GM12891 (cell line): ENCODE data around the gene TRAPPC3.

Source experiments
- DNase-seq: peaks from one replicate; pipeline ENCODE4 v3.0.0; 2011; ENCODE audit warnings: low spot score; ENCODE audit not compliant: insufficient read length
- FAIRE-seq: peaks from 2 replicates; lab custom pipeline; 2011; peaks lifted over from hg19 to GRCh38; lab: Jason Lieb, UNC
- PAX5 ChIP-seq: IDR thresholded peaks from 2 replicates; pipeline ENCODE4 v1.6.1; 2011; ENCODE audit warnings: low read length, moderate library complexity, mild to moderate bottlenecking; ENCODE audit not compliant: insufficient read depth, severe bottlenecking
- POLR2A ChIP-seq: IDR thresholded peaks from 2 replicates; pipeline ENCODE4 v1.6.1; 2011; ENCODE audit warnings: low read depth, low read length, control low read depth
- POLR2AphosphoS5 ChIP-seq: IDR thresholded peaks from 2 replicates; pipeline ENCODE4 v1.6.1; 2011; ENCODE audit warnings: low read depth, low read length, control low read depth
- POU2F2 ChIP-seq: IDR thresholded peaks from 2 replicates; pipeline ENCODE4 v1.6.1; 2011; ENCODE audit warnings: low read depth, mild to moderate bottlenecking, control low read depth, low read length, moderate library complexity
- SPI1 ChIP-seq: IDR thresholded peaks from 2 replicates; pipeline ENCODE4 v1.6.1; 2011; ENCODE audit warnings: low read depth, low read length, control low read depth
- TAF1 ChIP-seq: IDR thresholded peaks from 2 replicates; pipeline ENCODE4 v1.6.1; 2011; ENCODE audit warnings: low read depth, low read length, control low read depth

The TRAPPC3 gene

DNA sequence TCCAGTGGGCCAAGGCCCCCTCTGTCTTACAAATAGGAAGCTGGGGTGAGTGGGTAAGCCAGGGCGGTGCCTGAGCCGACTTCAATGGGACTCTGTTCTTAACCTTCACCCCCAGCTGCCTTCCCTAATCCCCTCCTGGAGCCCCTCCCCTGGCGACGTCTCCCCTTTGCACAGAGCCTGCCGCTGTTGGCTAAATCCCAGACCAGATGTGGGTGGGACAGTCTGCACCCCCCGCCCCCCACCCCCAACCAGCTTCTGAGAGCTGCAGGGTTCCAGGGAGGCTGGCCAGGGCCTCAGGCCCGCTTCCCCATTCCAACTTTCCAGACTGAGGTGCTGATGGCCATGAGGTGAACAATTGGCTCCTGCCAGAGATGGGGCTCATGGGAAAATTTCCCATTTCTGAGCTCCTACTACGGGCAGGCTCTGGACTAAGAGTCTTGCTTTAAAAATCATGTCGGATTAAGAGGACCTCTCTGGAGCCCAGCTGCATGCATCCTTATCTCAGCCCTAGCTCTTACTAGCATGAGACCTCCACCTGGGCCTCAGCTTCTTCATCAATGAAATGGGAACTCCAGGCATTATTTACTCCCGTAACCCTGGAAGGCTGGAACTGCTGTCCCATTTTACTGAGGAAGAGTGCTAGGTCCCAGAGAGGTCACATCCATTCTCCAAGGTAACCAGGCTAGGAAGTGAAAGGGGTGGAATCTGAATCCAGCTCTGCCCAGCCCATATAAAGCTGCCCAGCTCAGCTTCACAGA, 30.7 kb downstream of the TRAPPC3 start:
- TF ChIP-seq POLR2A = no peak
- no peak for TF ChIP-seq PAX5
- no peak for TF ChIP-seq TAF1
- no peak for TF ChIP-seq POU2F2
- TF ChIP-seq SPI1 = no peak
- no peak for TF ChIP-seq POLR2AphosphoS5
- FAIRE-seq (no peak), DNase-seq (no peak)

DNA sequence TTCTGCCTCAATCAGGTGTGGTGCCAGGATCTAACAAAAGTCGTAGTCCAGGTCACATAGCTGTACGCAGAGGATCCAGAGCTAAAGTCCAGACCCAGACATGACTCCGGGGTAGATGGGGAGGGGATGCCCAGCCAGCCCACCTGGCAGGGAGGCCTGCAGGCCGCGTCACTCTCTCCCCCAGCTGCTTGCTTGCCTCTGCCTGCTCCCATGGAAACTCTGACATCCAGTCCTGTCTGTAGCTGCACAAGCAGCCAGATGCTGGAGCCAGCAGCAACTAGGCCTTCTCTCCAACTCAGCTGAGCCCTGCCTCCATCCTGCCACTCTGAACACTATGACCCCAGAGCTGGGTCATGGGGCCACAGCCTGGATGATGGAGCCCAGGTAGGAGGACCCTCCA, 32.4 kb downstream of the TRAPPC3 start:
- DNase-seq = no peak
- FAIRE-seq = no peak
- TF ChIP-seq TAF1 = no peak
- no peak for TF ChIP-seq SPI1
- no peak for TF ChIP-seq POU2F2
- TF ChIP-seq PAX5 = no peak

GRCh38 chr1:36115931-36116330, 33.4 kb downstream of the TRAPPC3 start:
- TF ChIP-seq PAX5 (no peak), POLR2AphosphoS5 (no peak), POLR2A (no peak), TAF1 (no peak), POU2F2 (no peak), SPI1 (no peak)
- FAIRE-seq (no peak), DNase-seq (no peak)

GRCh38 chr1:36115200-36115669, 34.1 kb downstream of the TRAPPC3 start:
- FAIRE-seq = no peak
- no peak for TF ChIP-seq SPI1
- TF ChIP-seq PAX5 = no peak
- no peak for DNase-seq

GRCh38 chr1:36114371-36114770, 34.9 kb downstream of the TRAPPC3 start:
- DNase-seq = no peak
- no peak for TF ChIP-seq POU2F2
- no peak for TF ChIP-seq SPI1
- TF ChIP-seq POLR2AphosphoS5 = no peak
- TF ChIP-seq TAF1 = no peak
- TF ChIP-seq PAX5 = no peak
- no peak for TF ChIP-seq POLR2A
- FAIRE-seq = no peak

DNA sequence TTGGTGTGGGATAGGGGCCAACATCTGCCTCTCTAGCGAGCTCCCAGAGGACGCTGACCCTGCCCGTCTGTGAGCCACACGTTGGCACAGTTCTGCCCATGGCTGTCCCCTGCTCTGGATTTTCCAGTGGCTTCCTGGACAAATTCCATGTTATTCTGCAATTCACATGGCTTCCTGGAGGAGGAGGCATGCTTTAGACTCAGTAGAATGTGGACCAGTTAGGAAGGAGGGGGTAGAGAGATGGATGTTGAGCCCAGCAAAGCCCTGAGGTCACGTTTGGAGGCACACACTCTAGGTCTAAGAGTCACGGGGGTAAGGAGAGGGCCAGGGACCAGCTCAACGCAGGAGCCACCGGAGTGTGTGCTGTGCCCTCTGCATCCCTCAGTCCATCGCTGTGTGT, 36.5 kb downstream of the TRAPPC3 start:
- no peak for FAIRE-seq
- TF ChIP-seq SPI1 (no peak), TAF1 (no peak), POLR2A (no peak), PAX5 (no peak), POLR2AphosphoS5 (no peak), POU2F2 (no peak)
- DNase-seq = no peak

DNA sequence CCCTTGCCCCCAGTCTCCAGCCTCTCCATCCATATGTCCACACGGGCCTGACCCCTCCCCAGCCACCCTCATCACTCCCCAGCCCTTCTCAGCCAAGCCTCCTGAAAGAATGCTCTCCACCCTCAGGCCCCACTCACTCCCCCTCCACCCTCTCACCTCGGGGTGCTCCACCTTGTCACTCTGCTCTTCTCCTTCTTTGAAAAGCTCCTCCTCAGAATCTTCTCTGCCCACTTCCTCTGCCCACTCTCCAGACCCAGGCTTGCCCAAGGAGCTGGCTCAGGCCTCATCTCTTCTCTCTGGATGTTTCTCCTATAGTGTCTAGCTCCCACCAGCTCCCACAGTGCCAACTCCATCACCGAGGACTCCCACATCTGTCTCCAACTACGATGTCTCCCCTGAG, 38.1 kb downstream of the TRAPPC3 start:
- no peak for DNase-seq
- no peak for FAIRE-seq
- TF ChIP-seq POU2F2 (no peak), TAF1 (no peak), POLR2AphosphoS5 (no peak), POLR2A (no peak), PAX5 (no peak), SPI1 (no peak)

GRCh38 chr1:36109041-36109679, 40.1 kb downstream of the TRAPPC3 start:
- FAIRE-seq (peak; percentile 75), DNase-seq (no peak)
- TF ChIP-seq SPI1 = no peak
- TF ChIP-seq TAF1 = no peak
- TF ChIP-seq POU2F2 = no peak
- no peak for TF ChIP-seq POLR2A
- no peak for TF ChIP-seq POLR2AphosphoS5
- TF ChIP-seq PAX5 = no peak

- DNase-seq = no peak
Observed at GRCh38 chr1:36108314-36108713, 41.0 kb downstream of the TRAPPC3 start.

DNA sequence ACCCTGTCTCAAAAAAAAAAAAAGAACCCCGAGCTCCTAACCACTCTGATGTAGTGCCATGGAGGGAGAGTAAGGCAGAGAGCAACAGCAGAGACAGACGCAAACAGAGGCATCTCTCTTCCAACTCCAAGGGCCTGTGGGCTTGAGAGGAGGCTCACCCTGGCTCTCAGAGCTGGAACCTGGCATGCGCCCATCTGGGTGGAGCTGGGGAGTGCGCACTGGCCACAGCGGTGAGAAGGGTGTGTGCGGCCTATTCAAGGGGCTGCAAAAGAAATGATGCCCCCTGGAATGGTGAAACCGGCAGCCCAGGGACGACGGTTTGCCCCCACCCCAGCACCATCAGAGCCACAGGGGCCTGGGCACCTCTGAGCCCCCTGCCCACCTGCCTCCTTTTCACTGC, 41.9 kb downstream of the TRAPPC3 start:
- no peak for FAIRE-seq
- no peak for DNase-seq
- TF ChIP-seq TAF1 = no peak
- no peak for TF ChIP-seq SPI1
- TF ChIP-seq POLR2AphosphoS5 = no peak
- no peak for TF ChIP-seq POLR2A
- no peak for TF ChIP-seq POU2F2
- no peak for TF ChIP-seq PAX5

More at GRCh38 chr1:36108314-36108713, 41.0 kb downstream of the TRAPPC3 start:
- FAIRE-seq = no peak
- TF ChIP-seq POLR2AphosphoS5 (no peak), POLR2A (no peak), TAF1 (no peak), SPI1 (no peak), PAX5 (no peak), POU2F2 (no peak)

DNA sequence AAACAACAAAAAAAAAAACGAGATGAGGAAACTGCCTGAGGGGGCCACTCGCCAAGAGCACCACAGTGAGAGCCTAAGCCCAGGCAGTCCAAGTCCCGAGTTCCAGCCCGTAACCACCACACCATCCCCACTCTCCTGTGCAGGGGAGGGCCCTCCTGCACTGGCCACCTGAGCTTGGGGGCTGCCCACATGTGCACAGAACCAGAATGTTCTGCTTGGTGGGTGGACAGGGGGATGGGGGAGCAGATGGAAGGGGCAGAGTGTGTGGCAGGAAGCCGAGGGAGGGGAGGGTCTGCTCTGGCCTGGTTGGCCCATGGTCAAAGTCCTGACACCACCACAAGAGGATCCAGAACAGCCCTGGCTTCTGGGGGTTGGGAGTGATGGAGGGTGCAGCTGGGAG, 43.0 kb downstream of the TRAPPC3 start:
- TF ChIP-seq POU2F2 (no peak), SPI1 (no peak), PAX5 (no peak), POLR2AphosphoS5 (no peak), TAF1 (no peak), POLR2A (no peak)
- no peak for FAIRE-seq
- no peak for DNase-seq
